H9 (cell line): ENCODE results near the gene PLA2G2F. TPM values are rescaled to one million over a fixed set of nuclear protein-coding genes. Genes with fewer than 3 reads are reported as not detected.

Experiments
- DNase-seq: peaks from one replicate; pipeline ENCODE4 v3.0.0-alpha.2; 2017
- H2AFZ ChIP-seq: one replicate; pipeline ENCODE4 v1.6.1; 2013; ENCODE audit warnings: mild to moderate bottlenecking, low read length, control low read depth, moderate library complexity
- H2AK5ac ChIP-seq: 2 replicates; pipeline ENCODE4 v1.6.1; 2013; ENCODE audit warnings: low read length, control low read depth, mixed read lengths; ENCODE audit not compliant: insufficient read length
- H2BK120ac ChIP-seq: one replicate; pipeline ENCODE4 v1.6.1; 2013; ENCODE audit warnings: low read depth, mild to moderate bottlenecking, low read length, control low read depth, inconsistent platforms; ENCODE audit not compliant: poor library complexity, severe bottlenecking
- H2BK12ac ChIP-seq: 2 replicates; pipeline ENCODE4 v1.6.1; 2013; ENCODE audit warnings: low read length, control low read depth, mixed read lengths, low read depth; ENCODE audit not compliant: insufficient read length
- H2BK15ac ChIP-seq: 2 replicates; pipeline ENCODE4 v1.6.1; 2013; ENCODE audit warnings: low read depth, low read length, control low read depth
- H2BK20ac ChIP-seq: one replicate; pipeline ENCODE4 v1.6.1; 2013; ENCODE audit warnings: low read depth, mild to moderate bottlenecking, low read length, control low read depth, inconsistent platforms; ENCODE audit not compliant: poor library complexity, severe bottlenecking
- H2BK5ac ChIP-seq: 2 replicates; pipeline ENCODE4 v1.6.1; 2013; ENCODE audit warnings: low read length, control low read depth, mixed read lengths; ENCODE audit not compliant: insufficient read length
- H3K14ac ChIP-seq: 2 replicates; pipeline ENCODE4 v1.6.1; 2013; ENCODE audit warnings: low read length, control low read depth; ENCODE audit not compliant: insufficient read depth
- H3K18ac ChIP-seq: 2 replicates; pipeline ENCODE4 v1.6.1; 2013; ENCODE audit warnings: low read depth, mild to moderate bottlenecking, mixed read lengths, low read length, control low read depth; ENCODE audit not compliant: insufficient read length
- H3K23ac ChIP-seq: 2 replicates; pipeline ENCODE4 v1.6.1; 2013; ENCODE audit warnings: low read length, control low read depth, mixed read lengths, low read depth; ENCODE audit not compliant: insufficient read length
- H3K23me2 ChIP-seq: 2 replicates; pipeline ENCODE4 v1.6.1; 2013; ENCODE audit warnings: low read depth, mild to moderate bottlenecking, mixed read lengths, low read length, control low read depth; ENCODE audit not compliant: insufficient read length, poor library complexity, severe bottlenecking
- H3K27ac ChIP-seq: 2 replicates; pipeline ENCODE4 v1.5.1; 2013; ENCODE audit warnings: low read length, control low read depth, mixed read lengths, low read depth; ENCODE audit not compliant: insufficient read length
- H3K27me3 ChIP-seq: 2 replicates; pipeline ENCODE4 v1.6.1; 2013; ENCODE audit warnings: low read length, control low read depth, inconsistent platforms; ENCODE audit not compliant: insufficient read depth
- H3K4ac ChIP-seq: 2 replicates; pipeline ENCODE4 v1.6.1; 2013; ENCODE audit warnings: low read depth, mild to moderate bottlenecking, control low read depth, inconsistent platforms, low read length, moderate library complexity
- H3K4me1 ChIP-seq: 2 replicates; pipeline ENCODE4 v1.6.1; 2013; ENCODE audit warnings: low read length, control low read depth, inconsistent platforms; ENCODE audit not compliant: insufficient read depth
- H3K4me2 ChIP-seq: 2 replicates; pipeline ENCODE4 v1.6.1; 2013; ENCODE audit warnings: low read length, control low read depth, mixed read lengths; ENCODE audit not compliant: insufficient read length, insufficient read depth
- H3K56ac ChIP-seq: 2 replicates; pipeline ENCODE4 v1.6.1; 2013; ENCODE audit warnings: low read depth, mild to moderate bottlenecking, mixed read lengths, low read length, control low read depth; ENCODE audit not compliant: insufficient read length
- H3K79me1 ChIP-seq: 2 replicates; pipeline ENCODE4 v1.6.1; 2013; ENCODE audit warnings: low read depth, mild to moderate bottlenecking, moderate library complexity, low read length, control low read depth, inconsistent platforms; ENCODE audit not compliant: insufficient read depth, poor library complexity, severe bottlenecking
- H3K79me2 ChIP-seq: 2 replicates; pipeline ENCODE4 v1.6.1; 2013; ENCODE audit warnings: low read length, control low read depth, inconsistent platforms; ENCODE audit not compliant: insufficient read depth
- H3K9ac ChIP-seq: 2 replicates; pipeline ENCODE4 v1.6.1; 2013; ENCODE audit warnings: low read length, control low read depth, mixed read lengths; ENCODE audit not compliant: insufficient read length; ENCODE audit errors: extremely low read depth
- H3K9me3 ChIP-seq: one replicate; pipeline ENCODE4 v1.6.1; 2013; ENCODE audit warnings: low read depth, low read length, inconsistent platforms; ENCODE audit not compliant: control insufficient read depth
- H3T11ph ChIP-seq: one replicate; pipeline ENCODE4 v1.6.1; 2013; ENCODE audit warnings: mild to moderate bottlenecking, low read length, control low read depth, inconsistent platforms
- H4K20me1 ChIP-seq: one replicate; pipeline ENCODE4 v1.6.1; 2013; ENCODE audit not compliant: control insufficient read depth, insufficient read length, insufficient read depth
- H4K5ac ChIP-seq: 2 replicates; pipeline ENCODE4 v1.6.1; 2013; ENCODE audit warnings: low read depth, mild to moderate bottlenecking, mixed read lengths, low read length, control low read depth; ENCODE audit not compliant: insufficient read length
- H4K8ac ChIP-seq: replicated peaks from 2 replicates; pipeline ENCODE4 v1.6.1; 2013; ENCODE audit warnings: low read length, control low read depth, mixed read lengths, low read depth; ENCODE audit not compliant: insufficient read length
- H4K91ac ChIP-seq: 2 replicates; pipeline ENCODE4 v1.6.1; 2013; ENCODE audit warnings: low read depth, mild to moderate bottlenecking, moderate library complexity, mixed read lengths, low read length, control low read depth; ENCODE audit not compliant: insufficient read length
- H3K27ac Mint-ChIP-seq, 3 experiments: 2 replicates in 2 of 3; 3 replicates in 1 of 3; pipeline ENCODE4 v1.8.0; 2020 to 2021; ENCODE audit warnings: mixed read lengths in 3 of 3, mild to moderate bottlenecking in 1 of 3, moderate library complexity in 1 of 3
- H3K27me3 Mint-ChIP-seq: 2 replicates; pipeline ENCODE4 v1.8.0; 2021; ENCODE audit warnings: low read depth, mild to moderate bottlenecking, moderate library complexity, mixed read lengths
- H3K36me3 Mint-ChIP-seq, 3 experiments: 2 replicates in 2 of 3; 3 replicates in 1 of 3; pipeline ENCODE4 v1.8.0; 2020 to 2021; ENCODE audit warnings: low read depth in 3 of 3, mixed read lengths in 3 of 3; ENCODE audit not compliant: insufficient read depth in 1 of 3
- H3K4me1 Mint-ChIP-seq, 2 experiments: 2 replicates each; pipeline ENCODE4 v1.8.0; 2020; ENCODE audit warnings: mixed read lengths in 2 of 2
- H3K4me3 Mint-ChIP-seq, 2 experiments: 2 replicates in 1 of 2; 3 replicates in 1 of 2; pipeline ENCODE4 v1.8.0; 2020 to 2021; ENCODE audit warnings: mild to moderate bottlenecking in 2 of 2, mixed read lengths in 2 of 2, moderate library complexity in 1 of 2
- H3K9me3 Mint-ChIP-seq, 2 experiments: 2 replicates in 1 of 2; 3 replicates in 1 of 2; pipeline ENCODE4 v1.8.0; 2020; ENCODE audit warnings: mild to moderate bottlenecking in 2 of 2, mixed read lengths in 2 of 2, moderate library complexity in 1 of 2
- WGBS: extraction: QIAGEN DNeasy Blood & Tissue Kit; methylation state at CpG from one replicate; pipeline ENCODE4 v1.1.7; 2013; ENCODE audit warnings: missing lambda C conversion rate, low lambda C conversion rate, mixed read lengths; ENCODE audit not compliant: insufficient read length; ENCODE audit errors: extremely low coverage; 5-methylcytosine and 5-hydroxymethylcytosine counted together
- total RNA-seq: library from RNA; stranded (reverse); gene quantifications from 2 replicates; pipeline ENCODE4 v1.2.1, GENCODE V29; 2021
- TF ChIP-seq, protein P1 (sequence below): fragments of 200-600 bp; sonication (generic); conservative IDR thresholded peaks from 3 replicates; pipeline ENCODE4 v1.8.0; 2021; ENCODE audit warnings: antibody characterized with exemption, mild to moderate bottlenecking

The PLA2G2F gene
- total RNA-seq, 1 experiment from 2014 or later = not detected

DNA sequence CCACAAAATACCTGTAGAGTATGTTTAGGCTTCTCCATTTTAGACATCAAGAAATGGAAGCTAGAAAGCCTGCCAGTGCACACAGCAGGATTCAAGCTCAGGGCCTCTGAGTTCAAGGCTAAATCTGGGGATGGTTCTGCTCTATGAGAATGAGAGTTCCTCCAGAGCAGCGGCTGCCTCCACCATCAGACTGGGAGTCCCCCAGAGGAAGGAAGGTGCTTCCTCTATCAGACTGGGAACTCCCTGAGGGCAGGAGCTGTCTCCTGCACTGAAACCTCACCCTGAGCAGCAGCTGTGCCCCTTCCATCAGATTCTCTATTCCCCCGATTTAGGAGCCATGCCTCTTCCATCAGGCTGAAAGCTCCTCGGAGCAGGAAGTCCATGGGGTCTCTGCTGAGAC is 49.0 kb upstream of the PLA2G2F start:
- H4K5ac ChIP-seq = no peak overlapping the region
- no peaks in the 10 kb centered on the region for H3K79me1 ChIP-seq
- no peak overlapping the region for H3T11ph ChIP-seq
- peaks cover 4% of the 10 kb centered on the region for H3K9me3 ChIP-seq
- H3K4ac ChIP-seq = no peak overlapping the region
- H3K14ac ChIP-seq = no peak overlapping the region
- no peak overlapping the region for H4K91ac ChIP-seq
- no peak overlapping the region for H2BK15ac ChIP-seq
- no peak overlapping the region for H3K4me3 Mint-ChIP-seq
- H2BK120ac ChIP-seq = no peak overlapping the region
- no peak overlapping the region for H3K23ac ChIP-seq
- H2AFZ ChIP-seq = no peak overlapping the region
- H3K18ac ChIP-seq = no peak overlapping the region
- no peak overlapping the region for H4K8ac ChIP-seq
- TF ChIP-seq, protein P1, sequence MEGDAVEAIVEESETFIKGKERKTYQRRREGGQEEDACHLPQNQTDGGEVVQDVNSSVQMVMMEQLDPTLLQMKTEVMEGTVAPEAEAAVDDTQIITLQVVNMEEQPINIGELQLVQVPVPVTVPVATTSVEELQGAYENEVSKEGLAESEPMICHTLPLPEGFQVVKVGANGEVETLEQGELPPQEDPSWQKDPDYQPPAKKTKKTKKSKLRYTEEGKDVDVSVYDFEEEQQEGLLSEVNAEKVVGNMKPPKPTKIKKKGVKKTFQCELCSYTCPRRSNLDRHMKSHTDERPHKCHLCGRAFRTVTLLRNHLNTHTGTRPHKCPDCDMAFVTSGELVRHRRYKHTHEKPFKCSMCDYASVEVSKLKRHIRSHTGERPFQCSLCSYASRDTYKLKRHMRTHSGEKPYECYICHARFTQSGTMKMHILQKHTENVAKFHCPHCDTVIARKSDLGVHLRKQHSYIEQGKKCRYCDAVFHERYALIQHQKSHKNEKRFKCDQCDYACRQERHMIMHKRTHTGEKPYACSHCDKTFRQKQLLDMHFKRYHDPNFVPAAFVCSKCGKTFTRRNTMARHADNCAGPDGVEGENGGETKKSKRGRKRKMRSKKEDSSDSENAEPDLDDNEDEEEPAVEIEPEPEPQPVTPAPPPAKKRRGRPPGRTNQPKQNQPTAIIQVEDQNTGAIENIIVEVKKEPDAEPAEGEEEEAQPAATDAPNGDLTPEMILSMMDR = no peak
- no peaks in the 10 kb centered on the region for H3K27me3 ChIP-seq
- no peak overlapping the region for H2BK12ac ChIP-seq
- no peak overlapping the region for H2AK5ac ChIP-seq
- no peaks in the 10 kb centered on the region for H3K79me2 ChIP-seq
- no peaks in the 10 kb centered on the region for H3K23me2 ChIP-seq
- no peaks in the 10 kb centered on the region for H3K4me1 ChIP-seq
- H3K27ac Mint-ChIP-seq = no peak overlapping the region
- no peak overlapping the region for H2BK5ac ChIP-seq
- peaks cover 15 to 27% of the 10 kb centered on the region in 2 experiments for H3K9me3 Mint-ChIP-seq
- H4K20me1 ChIP-seq = no peaks in the 10 kb centered on the region
- H3K4me2 ChIP-seq = no peak overlapping the region
- no peak overlapping the region for H2BK20ac ChIP-seq
- no CpG with 5 or more reads among the region's 3 CpGs for WGBS
- H3K27ac ChIP-seq = no peak overlapping the region
- DNase-seq = no peak
- no peak overlapping the region for H3K9ac ChIP-seq
- H3K27me3 Mint-ChIP-seq = peaks cover 32% of the 10 kb centered on the region
- peaks cover 3 to 4% of the 10 kb centered on the region in 2 experiments for H3K4me1 Mint-ChIP-seq
- H3K56ac ChIP-seq = no peak overlapping the region
- H3K36me3 Mint-ChIP-seq = no peaks in the 10 kb centered on the region; a peak in 1 of 7 replicates
